ENCODE results near the gene SEM1. TPM values are rescaled to one million over a fixed set of nuclear protein-coding genes. Genes with fewer than 3 reads are reported as not detected.
A peak's percentile ranks its signal among the peaks of the same experiment; 100 is the strongest.

The SEM1 gene
- total RNA-seq, 2 experiments from 2014 or later, result 17.4 to 18.2 TPM

GRCh38 chr7:96695581-96695980, 14.1 kb downstream of the SEM1 start:
- POLR2A ChIA-PET, result no interaction called here
- Mint-ChIP-seq H3K4me1 (ENCODE audit: low read depth) (peaks cover 81% of the 10 kb centered on the region), H3K4me3 (no peak overlapping the region), H3K9me3 (no peaks in the 10 kb centered on the region), H3K36me3 (ENCODE audit: low read depth) (peaks cover 73% of the 10 kb centered on the region), H3K27ac (peak overlapping the region; percentile 53), H3K27me3 (no peaks in the 10 kb centered on the region)
- Histone ChIP-seq H3K27me3 (ENCODE audit: control insufficient read depth in 1 of 2, insufficient read depth in 2 of 2, low read length in 2 of 2) (no peaks in the 10 kb centered on the region), H3K27ac (ENCODE audit: low read depth in 1 of 2, low read length in 2 of 2) (no peak overlapping the region), H3K36me3 (ENCODE audit: insufficient read depth, low read length) (peaks cover 23% of the 10 kb centered on the region), H3K4me3 (ENCODE audit: low read length) (no peak overlapping the region), H3K4me1 (ENCODE audit: insufficient read depth, low read length) (no peaks in the 10 kb centered on the region), H3K9me3 (ENCODE audit: control insufficient read depth in 1 of 2, insufficient read depth in 1 of 2, low read length in 2 of 2) (no peaks in the 10 kb centered on the region)
- CTCF ChIA-PET, result interaction anchor here (1.1 kb wide), 1 partner anchor 18 kb away, joined by 3 read pairs; no protein-coding TSS in a partner anchor
- intact Hi-C loops (cut with DNase I, micrococcal nuclease), result no loop called here
- TF ChIP-seq CTCF (IDR thresholded peaks at IDR 0.05), result no peak
- DNase-seq (no peak), ATAC-seq (ENCODE audit: poor library complexity) (no peak)

DNA sequence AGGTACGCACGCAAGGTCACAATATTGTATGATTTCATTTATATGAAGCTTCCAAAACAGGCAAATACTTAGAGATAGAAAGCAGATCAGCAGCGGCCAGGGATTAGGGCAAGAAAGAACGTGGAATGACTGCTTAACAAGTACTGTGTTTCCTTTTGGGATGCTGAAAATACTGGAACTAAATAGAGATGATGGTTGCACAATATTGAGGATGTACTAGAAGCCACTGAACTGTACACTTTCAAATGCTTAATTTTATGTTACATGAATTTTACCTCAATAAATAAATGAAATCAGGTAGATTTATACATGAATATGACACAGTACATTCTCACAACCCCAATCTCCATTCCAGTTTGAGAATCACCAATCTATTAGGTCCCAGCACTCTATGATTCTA, 15.6 kb downstream of the SEM1 start:
- POLR2A ChIA-PET, result no interaction called here
- Mint-ChIP-seq H3K27me3 (no peaks in the 10 kb centered on the region), H3K27ac (no peak overlapping the region), H3K9me3 (no peaks in the 10 kb centered on the region), H3K4me1 (ENCODE audit: low read depth) (peaks cover 66% of the 10 kb centered on the region), H3K36me3 (ENCODE audit: low read depth) (peaks cover 81% of the 10 kb centered on the region), H3K4me3 (no peak overlapping the region)
- Histone ChIP-seq H3K4me1 (ENCODE audit: insufficient read depth, low read length) (no peaks in the 10 kb centered on the region), H3K27me3 (ENCODE audit: control insufficient read depth in 1 of 2, insufficient read depth in 2 of 2, low read length in 2 of 2) (no peaks in the 10 kb centered on the region), H3K27ac (ENCODE audit: low read depth in 1 of 2, low read length in 2 of 2) (no peak overlapping the region), H3K4me3 (ENCODE audit: low read length) (no peak overlapping the region), H3K9me3 (ENCODE audit: control insufficient read depth in 1 of 2, insufficient read depth in 1 of 2, low read length in 2 of 2) (no peaks in the 10 kb centered on the region), H3K36me3 (ENCODE audit: insufficient read depth, low read length) (peaks cover 23% of the 10 kb centered on the region)
- DNase-seq, result no peak
- intact Hi-C loops (cut with DNase I, micrococcal nuclease), result no loop called here
- ATAC-seq (ENCODE audit: poor library complexity), result no peak
- no peak for TF ChIP-seq CTCF (IDR thresholded peaks at IDR 0.05)
- CTCF ChIA-PET, result no interaction called here

GRCh38 chr7:96691702-96692101, 17.9 kb downstream of the SEM1 start:
- Mint-ChIP-seq H3K4me1 (ENCODE audit: low read depth) (peaks cover 49% of the 10 kb centered on the region), H3K27me3 (no peaks in the 10 kb centered on the region), H3K4me3 (no peak overlapping the region), H3K27ac (no peak overlapping the region), H3K36me3 (ENCODE audit: low read depth) (peaks cover 86% of the 10 kb centered on the region), H3K9me3 (peaks cover 2% of the 10 kb centered on the region)
- no peak for ATAC-seq (ENCODE audit: poor library complexity)
- Histone ChIP-seq H3K4me1 (ENCODE audit: insufficient read depth, low read length) (no peaks in the 10 kb centered on the region), H3K4me3 (ENCODE audit: low read length) (no peak overlapping the region), H3K27me3 (ENCODE audit: control insufficient read depth in 1 of 2, insufficient read depth in 2 of 2, low read length in 2 of 2) (no peaks in the 10 kb centered on the region), H3K9me3 (ENCODE audit: control insufficient read depth in 1 of 2, insufficient read depth in 1 of 2, low read length in 2 of 2) (no peaks in the 10 kb centered on the region), H3K36me3 (ENCODE audit: insufficient read depth, low read length) (peaks cover 32% of the 10 kb centered on the region), H3K27ac (ENCODE audit: low read depth in 1 of 2, low read length in 2 of 2) (no peak overlapping the region)
- TF ChIP-seq CTCF (IDR thresholded peaks at IDR 0.05), result no peak
- POLR2A ChIA-PET, result no interaction called here
- intact Hi-C loops (cut with DNase I, micrococcal nuclease), result no loop called here
- CTCF ChIA-PET, result no interaction called here
- no peak for DNase-seq

Data from CD4-positive, alpha-beta T cell (primary cell).